Measurements from ENCODE around the gene ITGB1.

ITGB1 gene

DNA sequence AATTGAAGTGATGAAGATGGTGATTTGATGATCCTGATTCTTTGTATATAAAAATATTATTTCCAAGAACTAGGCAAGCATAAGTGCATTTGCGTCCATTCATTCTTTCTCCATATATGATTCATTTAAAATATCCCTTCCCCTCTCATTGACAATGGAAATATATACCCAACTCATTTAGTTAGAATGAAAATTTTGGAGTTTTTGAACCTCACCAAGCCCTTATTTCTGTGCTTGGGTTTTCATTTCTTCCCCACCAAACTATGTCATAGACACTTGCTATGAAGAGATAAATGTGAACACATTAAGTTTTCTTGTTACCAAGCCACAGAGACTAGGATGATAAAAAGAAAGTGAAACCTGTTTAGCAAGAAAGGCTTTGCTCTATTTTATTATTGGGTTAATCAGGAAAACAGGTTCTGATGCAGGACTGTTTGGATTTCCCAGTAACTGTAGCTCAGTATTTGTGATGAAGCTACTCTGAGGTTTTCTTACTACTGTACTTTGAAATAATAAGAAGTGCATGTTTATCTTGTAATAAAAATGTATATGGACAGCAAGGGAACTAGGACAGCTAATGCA lies 68.3 kb downstream of the ITGB1 start:
- DNase-seq (ENCODE audit: low read depth in 2 of 2) = no peak

DNA sequence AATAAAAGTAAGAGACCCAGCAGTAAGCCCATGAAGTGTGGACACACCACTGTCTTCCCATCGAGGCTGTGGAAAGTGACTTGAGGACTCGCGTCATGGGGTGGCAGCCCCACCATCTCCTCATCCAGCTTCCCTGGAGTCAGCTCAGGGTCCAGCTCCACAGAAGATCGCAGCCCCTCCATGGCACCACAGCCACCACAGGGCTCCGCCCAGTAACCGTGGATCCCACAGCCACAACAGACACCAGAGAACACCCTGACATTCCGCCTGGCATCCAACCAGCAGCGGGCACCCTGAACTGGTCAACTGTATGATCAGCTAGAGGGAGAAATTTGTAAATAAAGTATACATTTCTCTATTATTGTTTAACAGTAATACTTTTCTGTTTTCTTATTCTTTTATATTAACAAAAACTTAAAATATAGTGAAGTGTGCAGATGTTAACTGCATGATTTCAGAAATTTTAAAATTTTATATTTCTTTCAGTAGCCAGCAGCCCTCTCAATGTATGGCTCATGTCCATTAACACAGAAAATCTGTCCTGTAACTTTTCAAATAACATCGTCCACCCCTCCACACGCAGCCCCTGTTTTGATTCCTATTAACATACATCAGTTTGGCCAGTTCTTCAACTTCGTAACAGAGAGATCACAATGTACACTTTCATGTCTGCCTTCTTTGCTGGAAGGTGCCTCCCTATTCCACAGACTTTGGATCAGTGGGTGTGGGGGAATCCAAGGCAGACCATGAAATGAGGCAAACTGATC lies 69.7 kb downstream of the ITGB1 start:
- no peak for DNase-seq (ENCODE audit: low read depth in 2 of 2)

DNA sequence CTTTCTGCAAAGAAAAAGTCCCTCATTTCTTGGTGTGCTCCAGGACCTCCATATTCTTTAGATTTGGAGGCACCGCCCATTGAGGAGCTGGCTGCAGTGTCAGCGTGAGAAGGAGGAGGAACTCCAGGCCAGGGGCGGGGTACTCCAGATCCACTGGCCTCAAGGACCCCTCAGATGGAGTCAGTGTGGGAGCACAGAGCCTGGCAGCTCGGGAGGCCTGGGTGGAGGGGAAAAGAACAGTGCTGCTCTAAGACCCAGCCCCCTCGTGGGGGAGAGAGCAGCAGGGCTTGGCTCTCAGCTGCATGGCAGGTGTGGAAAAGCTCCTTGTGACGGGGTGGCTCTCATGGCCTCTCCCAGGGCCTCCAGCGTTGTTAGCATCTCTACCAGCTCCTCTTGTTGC lies 70.5 kb downstream of the ITGB1 start:
- no peak for DNase-seq (ENCODE audit: low read depth in 2 of 2)

DNA sequence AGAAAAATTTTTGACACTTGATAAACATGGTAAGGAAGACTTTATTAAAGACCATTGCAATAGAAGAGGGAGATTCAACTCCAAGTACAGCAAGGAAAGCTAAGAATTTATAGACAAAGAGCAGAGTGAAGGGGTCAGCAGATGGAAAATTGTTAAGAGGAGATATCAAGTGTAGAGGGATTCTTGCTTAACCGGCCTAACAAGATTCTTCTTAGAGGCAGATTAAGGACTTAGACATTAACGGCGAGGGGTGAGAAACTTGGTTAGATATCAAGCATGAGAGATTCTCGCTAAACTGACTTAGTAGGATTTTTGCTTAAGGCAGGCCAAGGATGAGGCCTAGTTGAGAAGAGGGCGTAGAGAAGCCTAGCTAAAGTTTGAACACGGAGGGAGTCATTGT lies 76.0 kb downstream of the ITGB1 start:
- no peak for DNase-seq (ENCODE audit: low read depth in 2 of 2)

DNA sequence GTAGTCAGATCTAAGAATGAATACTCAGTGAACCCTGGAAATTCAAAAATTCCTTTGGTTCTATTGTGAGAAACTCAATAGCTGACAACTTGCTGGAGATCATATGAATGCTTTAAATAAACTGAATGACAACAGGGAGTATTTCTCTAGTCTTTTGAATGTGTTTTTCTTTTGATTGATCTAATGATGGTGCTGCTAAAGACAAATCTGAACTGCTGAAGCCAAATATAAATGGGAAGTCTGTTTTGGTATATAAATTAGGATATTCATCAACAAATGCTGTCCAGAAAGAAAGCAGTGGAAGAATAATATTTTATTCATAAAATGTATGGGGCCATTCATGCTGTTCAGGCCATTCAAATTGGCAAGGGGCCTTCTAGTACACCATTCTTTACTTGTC lies 79.4 kb downstream of the ITGB1 start:
- DNase-seq (ENCODE audit: low read depth in 2 of 2) = no peak

DNA sequence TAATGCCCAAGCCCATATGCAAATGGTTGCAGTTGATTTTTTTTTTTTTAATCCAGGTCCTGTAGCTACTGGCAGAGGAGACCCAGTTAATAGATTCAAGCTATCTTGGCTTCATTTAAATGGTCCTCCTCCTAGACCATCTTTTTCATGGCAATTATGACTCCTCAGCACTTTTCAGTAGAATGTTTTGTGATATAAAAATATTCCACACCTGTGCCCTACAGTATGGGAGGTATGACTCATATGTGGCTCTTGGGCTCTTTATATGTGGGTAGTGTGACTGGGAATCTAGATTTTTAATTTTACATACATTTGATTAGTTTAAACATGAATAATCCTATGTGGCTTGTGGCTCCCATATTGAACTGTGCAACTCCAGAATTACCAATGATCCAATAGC lies 80.1 kb downstream of the ITGB1 start:
- no peak for DNase-seq (ENCODE audit: low read depth in 2 of 2)

GRCh38 chr10:32865170-32865569 lies 92.9 kb downstream of the ITGB1 start:
- no peak for DNase-seq (ENCODE audit: low read depth in 2 of 2)

DNA sequence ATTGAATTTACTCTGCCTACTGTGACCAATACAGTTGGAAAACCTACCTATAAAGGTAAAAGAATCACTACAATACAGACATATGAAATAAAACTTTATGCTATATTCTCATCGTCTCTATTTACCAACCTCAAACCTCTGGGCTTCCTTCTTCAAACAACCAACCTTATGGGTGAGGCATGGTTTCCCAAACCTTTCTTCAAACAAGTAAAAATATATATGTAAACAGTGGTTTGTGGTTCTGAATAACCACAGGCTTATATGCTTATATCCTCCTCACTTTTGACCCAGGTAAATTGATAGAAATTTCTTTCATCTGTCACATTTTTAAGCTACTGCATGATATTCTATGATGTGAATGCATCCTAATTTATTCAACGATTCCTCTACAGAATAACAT lies 103.6 kb downstream of the ITGB1 start:
- no peak for DNase-seq (ENCODE audit: low read depth in 2 of 2)

GRCh38 chr10:32851301-32851700 lies 106.7 kb downstream of the ITGB1 start:
- DNase-seq (ENCODE audit: low read depth in 2 of 2) = no peak
